GM19438 (cell line): ENCODE results near the gene PLIN1.

Experiments
- ATAC-seq: cut with Tn5 transposase; IDR thresholded peaks from one replicate; pipeline ENCODE4 v1.9.1; 2021; ENCODE audit warnings: low read depth; ENCODE audit not compliant: unreplicated experiment

Gene PLIN1

GRCh38 chr15:89672221-89673164 lies 6.7 kb downstream of the PLIN1 start:
- no peak for ATAC-seq

GRCh38 chr15:89671687-89672086 lies 7.5 kb downstream of the PLIN1 start:
- no peak for ATAC-seq

- no peak for ATAC-seq
Observed at GRCh38 chr15:89670971-89671560, 8.1 kb downstream of the PLIN1 start.

- ATAC-seq, result no peak
Observed at GRCh38 chr15:89669941-89670340, 9.2 kb downstream of the PLIN1 start.

GRCh38 chr15:89669309-89669865 lies 9.8 kb downstream of the PLIN1 start:
- ATAC-seq, result no peak

GRCh38 chr15:89668171-89668570 lies 11.0 kb downstream of the PLIN1 start:
- ATAC-seq, result no peak

DNA sequence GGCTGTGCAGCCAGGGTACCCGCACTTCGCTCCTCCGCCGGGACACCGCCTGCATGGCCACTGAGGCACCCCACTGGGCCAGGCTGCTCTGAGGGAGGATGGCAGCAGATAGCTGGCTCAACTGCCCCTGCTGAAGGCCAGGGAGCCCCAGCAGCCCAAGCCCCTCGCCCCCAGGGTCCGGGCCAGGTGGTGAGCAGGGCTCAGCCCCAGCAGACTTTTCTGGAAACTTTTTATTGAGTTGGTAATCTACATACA lies 11.5 kb downstream of the PLIN1 start:
- no peak for ATAC-seq

DNA sequence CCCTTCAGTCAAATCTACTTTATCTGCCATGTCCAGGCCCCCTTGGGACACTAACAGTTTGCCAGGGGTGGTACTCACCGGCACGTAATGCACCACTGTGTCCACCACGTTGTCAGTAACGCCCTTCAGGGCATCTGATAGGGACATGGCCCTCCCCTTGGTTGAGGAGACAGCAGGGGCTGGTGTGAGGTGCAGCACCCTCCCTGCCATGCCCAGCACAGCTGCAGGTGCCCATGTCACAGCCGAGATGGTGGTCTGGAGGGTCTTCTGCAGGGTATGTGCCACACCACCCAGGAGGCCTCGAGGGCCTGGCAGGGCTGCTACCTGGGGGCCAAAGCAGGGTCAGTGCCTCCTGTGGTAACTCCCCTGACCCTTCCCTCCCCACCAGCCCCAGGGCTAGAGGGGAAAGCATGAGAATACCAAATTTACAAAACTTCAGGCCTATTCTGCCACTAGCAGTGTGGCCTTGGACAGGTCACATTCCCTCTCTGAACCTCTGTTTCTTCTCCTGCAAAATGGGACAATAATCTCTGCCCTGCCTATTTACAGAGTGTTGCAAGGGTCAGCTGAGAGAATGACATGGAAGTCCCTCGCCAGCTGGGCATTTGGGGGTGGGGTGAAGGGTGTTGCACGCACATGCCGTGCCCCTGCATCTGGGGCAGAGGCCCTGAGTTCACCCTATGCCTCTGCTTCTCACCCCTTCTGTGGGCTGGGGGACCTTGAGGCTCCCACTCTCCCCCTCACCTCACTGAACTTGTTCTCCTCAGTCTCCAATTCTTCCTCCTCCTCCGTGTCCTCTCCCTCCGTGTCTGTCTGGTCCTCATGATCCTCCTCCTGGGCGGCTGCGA lies 12.1 kb downstream of the PLIN1 start:
- ATAC-seq, result no peak

DNA sequence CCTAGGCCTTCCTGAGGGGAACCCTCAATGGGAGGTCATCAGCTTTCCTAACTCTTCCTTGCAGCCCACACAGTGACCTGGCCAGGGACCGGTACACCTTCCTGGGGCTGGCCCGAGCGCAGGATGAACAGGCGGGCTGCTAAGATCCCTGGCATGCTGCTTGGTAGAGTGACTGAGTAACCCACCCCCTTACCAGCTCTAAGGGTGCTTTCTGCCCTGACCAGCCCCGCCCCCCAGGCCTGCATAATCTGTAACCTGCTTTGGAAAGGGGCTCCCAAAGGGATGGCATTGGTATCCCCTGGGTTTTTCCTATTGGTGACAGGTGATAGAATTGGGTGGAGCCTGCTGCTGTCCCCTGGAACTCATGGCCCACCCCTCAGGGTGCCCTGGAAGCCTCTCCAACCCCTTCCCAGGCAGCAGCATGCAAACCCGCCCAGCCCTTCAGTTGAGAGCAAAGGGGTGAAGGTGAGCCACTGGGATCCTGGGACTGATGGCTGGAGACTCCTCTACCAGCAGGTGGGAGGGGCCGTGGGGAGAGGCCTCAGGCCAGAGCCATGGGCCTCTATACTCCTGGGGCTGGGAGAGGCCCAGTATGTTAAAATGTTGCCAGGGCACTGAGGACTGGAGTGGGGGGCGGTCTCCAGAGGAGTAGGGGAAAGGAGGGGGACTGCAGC lies 12.8 kb downstream of the PLIN1 start:
- ATAC-seq, result no peak

DNA sequence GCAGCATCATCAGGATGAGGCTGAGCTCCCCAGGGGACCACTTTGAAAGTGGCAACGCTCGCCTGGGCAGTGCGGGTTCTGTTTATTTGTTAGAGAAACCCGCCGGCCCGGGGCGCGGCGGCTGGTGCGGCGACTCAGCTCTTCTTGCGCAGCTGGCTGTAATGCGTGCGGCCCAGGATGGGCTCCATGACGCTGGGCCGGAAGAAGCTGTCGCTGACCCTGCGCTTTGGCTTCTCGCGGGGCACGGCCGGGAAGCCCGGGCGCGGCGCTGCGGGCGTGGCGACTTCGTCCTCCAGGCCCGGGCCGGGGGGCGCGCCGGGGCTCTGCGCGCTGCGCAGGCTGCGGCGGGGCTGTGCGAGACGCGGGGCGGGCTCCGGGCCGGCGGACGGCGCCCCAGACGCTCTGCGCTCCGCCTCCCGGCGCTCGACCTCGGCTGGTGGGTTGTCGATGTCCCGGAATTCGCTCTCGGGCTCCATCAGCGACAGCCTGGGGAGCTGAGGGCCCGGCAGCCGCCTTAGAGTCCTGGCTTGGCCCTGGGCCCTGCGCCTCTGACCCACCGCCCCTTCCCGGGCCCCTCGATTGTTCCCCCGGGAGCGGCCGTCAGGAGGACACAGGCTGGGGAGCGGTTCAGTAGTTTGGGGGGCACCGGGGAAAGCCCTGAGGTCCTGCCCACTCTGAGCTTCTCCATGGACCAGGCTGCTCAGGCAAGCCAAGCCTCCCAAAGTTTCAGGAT lies 13.6 kb downstream of the PLIN1 start:
- ATAC-seq, result peak; percentile 59

- ATAC-seq, result no peak
Observed at GRCh38 chr15:89664441-89665350, 14.5 kb downstream of the PLIN1 start.

DNA sequence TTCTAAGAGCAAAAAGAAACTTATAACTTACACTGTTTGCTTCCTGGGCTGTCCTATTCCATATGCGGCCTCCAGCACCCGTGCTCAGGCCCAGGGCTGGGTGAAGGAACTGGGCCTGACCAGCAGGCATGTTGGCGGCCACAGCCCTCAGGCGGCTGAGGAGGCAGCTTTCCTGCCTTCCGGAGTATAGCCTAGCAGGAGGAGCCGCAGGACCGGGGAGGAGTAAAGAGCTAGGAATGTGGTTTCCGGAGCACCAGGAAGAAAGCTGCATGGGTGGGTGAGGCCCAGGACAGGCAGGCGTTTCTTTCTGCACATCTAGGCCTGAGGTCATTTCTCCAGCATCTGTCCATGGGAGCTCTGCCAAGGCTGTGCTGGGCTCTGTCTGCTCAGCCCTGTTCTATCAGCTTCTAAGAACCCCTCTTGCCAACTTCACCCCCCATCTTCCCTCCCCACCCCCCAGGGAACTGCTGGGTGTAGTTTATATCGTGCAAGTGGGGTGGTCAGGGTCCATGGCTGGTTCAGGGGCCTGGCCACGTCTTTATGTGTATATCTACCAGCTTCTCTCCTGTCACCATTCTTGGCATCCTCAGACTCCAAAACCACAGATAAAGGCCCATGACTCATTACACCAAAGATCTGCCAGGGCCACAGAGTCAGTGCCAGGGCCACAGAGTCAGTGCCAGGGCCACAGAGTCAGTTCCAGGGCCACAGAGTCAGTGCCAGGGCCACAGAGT lies 16.1 kb downstream of the PLIN1 start:
- no peak for ATAC-seq

DNA sequence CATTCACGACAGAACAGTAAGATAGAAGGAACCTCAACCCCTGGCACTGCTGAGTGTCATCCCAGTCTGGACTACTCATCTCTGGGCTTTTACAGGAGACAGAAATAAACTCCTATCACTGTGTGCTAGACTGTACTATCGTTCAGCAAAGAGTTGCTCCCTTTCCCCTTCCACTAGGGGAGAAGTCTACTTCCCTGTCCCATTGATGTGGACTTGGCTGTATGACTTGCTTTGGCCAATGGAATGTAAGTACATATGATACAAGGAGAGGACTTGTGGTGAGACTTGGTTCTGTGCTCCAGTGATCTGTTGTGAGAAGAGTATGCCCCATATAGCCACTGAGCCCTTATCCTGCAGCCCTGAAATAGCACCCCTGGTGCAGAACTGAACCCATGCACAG lies 18.6 kb downstream of the PLIN1 start:
- ATAC-seq, result no peak

DNA sequence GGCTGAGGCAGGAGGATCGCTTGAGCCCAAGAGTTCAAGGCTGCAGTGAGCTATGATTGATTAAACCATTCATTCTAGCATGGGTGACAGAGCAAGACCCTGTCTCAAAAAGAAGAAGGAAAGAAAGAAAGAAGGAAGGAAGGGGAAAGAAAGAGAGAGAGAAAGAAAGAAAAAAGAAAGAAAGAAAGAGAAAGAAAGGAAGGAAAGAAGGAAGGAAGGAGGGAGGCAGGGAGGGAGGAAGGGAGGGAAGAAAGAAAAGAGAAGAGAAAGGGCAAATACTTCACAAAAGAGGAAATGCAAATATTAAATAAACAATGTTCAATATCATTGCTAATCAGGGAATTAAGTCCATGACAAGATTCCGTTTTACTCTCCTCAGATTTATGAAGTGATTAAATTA lies 19.9 kb downstream of the PLIN1 start:
- ATAC-seq, result no peak

GRCh38 chr15:89657686-89658200 lies 21.4 kb downstream of the PLIN1 start:
- no peak for ATAC-seq

DNA sequence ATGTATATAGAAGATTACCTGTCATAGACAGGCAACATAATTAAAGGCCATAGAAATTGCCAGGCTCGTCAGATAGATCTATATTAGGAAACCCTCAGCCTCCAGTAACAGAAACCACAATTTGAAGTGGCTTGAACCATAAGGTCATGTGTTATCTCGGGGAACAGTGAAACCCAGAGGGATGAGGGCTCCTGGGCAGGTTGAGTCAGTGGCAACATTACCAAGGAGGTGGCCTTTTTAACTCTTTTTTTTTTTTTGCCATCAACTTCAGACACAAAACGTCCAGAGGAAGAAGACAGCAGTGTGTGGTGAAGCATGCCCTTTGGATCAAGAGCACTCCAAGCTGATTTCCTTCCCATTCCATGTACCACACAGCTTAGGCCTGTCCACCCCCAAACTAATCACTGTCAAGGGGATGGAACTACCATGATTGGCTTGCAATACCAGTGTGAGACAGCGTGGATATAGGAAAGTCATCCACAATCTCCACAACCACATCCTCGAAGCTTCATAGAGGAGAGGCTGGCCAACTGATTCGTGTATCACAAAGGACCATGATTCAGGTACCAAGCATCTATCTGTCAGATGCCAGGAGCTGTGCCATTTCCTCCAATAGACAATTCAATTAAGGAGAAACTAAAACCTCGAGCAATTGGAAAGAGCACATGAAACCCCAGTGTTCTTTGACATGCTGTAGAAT lies 22.9 kb downstream of the PLIN1 start:
- ATAC-seq, result no peak
